NT2/D1 (cell line): ENCODE data around the gene GSS.

Experiments used
- SUZ12 ChIP-seq: IDR thresholded peaks from 2 replicates; pipeline ENCODE4 v1.6.1; 2011; ENCODE audit not compliant: insufficient read length, insufficient read depth; ENCODE audit errors: extremely low read depth
- YY1 ChIP-seq: IDR thresholded peaks from 2 replicates; pipeline ENCODE4 v1.6.1; 2011; ENCODE audit not compliant: insufficient read length, insufficient read depth
- ZNF274 ChIP-seq: IDR thresholded peaks from 2 replicates; pipeline ENCODE4 v1.6.1; 2011; ENCODE audit warnings: mild to moderate bottlenecking, low read depth, low read length

DNA sequence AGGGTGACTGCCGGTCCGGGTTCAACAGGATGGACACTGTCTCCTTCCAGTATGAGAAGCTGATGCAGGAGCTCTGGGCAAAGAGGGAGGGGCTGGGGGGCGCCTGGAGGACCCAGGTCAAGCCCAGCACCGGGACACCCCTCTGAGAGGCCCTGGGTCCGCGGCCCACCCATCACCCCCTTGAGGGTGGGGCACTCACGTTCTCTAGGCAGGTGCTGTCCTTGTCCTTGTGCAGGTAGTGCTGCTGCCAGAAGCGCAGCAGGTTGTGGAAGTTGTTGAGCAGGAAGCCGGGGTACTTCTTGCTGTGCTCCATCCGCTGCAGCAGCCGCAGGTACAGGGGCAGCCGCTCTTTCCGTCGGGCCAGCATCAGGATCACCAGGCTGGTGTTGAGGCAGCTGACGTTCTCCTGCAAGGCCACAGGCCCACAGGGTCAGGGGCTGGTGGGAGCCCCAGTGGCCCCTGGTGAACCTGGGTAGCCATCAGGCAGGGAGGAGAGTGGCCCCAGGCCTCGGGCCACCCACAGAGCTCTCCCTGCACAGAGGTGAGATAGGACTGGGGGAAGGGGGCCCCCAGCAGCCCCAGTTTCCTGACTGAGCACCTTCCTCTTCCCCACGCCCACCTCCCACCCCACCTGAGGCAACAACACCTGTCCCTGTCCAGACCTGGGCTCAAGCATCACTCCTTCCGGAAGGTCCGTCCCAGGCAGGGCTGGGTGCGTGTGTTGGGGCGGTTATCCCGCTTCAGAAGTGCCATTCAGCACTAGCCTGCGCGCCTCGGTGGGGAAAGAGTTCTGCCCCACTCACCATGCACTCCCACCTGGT, 47.8 kb upstream of the GSS start:
- no peak for TF ChIP-seq YY1
- TF ChIP-seq SUZ12: no peak
- no peak for TF ChIP-seq ZNF274
